SK-N-SH (cell line): ENCODE measurements around the gene CD276. TPM values are rescaled to one million over a fixed set of nuclear protein-coding genes. Genes with fewer than 3 reads are reported as not detected.

Experiments used
- CTCF ChIA-PET: fragments of 300-600, 350-600 bp; formaldehyde crosslinking; extraction: SDS; loops from one replicate; lab custom pipeline; 2021; lab: Yijun Ruan, JAX
- POLR2A ChIA-PET: fragments of 350-600 bp; sonication (Branson Sonifier 250); formaldehyde crosslinking; extraction: SDS; loops from one replicate; lab custom pipeline; 2020; ENCODE audit warnings: antibody characterized with exemption, inconsistent platforms; lab: Yijun Ruan, JAX
- DNase-seq: peaks from one replicate; pipeline ENCODE4 v3.0.0; 2012
- H2AFZ ChIP-seq: fragments of 200-600 bp; sonication (generic); 2 replicates; pipeline ENCODE4 v1.8.1; 2016; ENCODE audit warnings: antibody characterized with exemption, mild to moderate bottlenecking, low read depth
- H3F3A ChIP-seq: fragments of 200-600 bp; sonication (generic); replicated peaks from 2 replicates; pipeline ENCODE3; 2016; ENCODE audit warnings: antibody characterized with exemption, mild to moderate bottlenecking; ENCODE audit not compliant: insufficient read depth
- H3K27ac ChIP-seq, 2 experiments: fragments of 200-500 bp in 1 of 2; fragments of 200-600 bp in 1 of 2; sonication (Bioruptor generic) in 1 of 2; sonication (generic), shearing (Covaris generic) in 1 of 2; 2 replicates each; pipeline versions ENCODE4 v1.5.1 to v1.6.1; 2014 to 2016; ENCODE audit warnings: low read depth in 2 of 2, inconsistent platforms in 1 of 2, low read length in 1 of 2, mild to moderate bottlenecking in 1 of 2, mixed read lengths in 1 of 2
- H3K27me3 ChIP-seq: fragments of 200-600 bp; sonication (generic), shearing (Covaris generic); 2 replicates; pipeline ENCODE4 v1.6.1; 2016; ENCODE audit warnings: mixed run types; ENCODE audit not compliant: insufficient read depth
- H3K36me3 ChIP-seq, 2 experiments: fragments of 200-500 bp in 1 of 2; fragments of 200-600 bp in 1 of 2; sonication (Bioruptor generic) in 1 of 2; sonication (generic) in 1 of 2; replicated peaks in 1 of 2; 2 replicates each; pipeline versions ENCODE3 to v1.5.1; 2014 to 2016; ENCODE audit warnings: low read length in 1 of 2, mild to moderate bottlenecking in 1 of 2; ENCODE audit not compliant: insufficient read depth in 2 of 2, control insufficient read depth in 1 of 2
- H3K4me1 ChIP-seq, 2 experiments: fragments of 200-500 bp in 1 of 2; fragments of 200-600 bp in 1 of 2; sonication (Bioruptor generic) in 1 of 2; sonication (generic), shearing (Covaris generic) in 1 of 2; 2 replicates each; pipeline versions ENCODE4 v1.5.1 to v1.6.1; 2014 to 2016; ENCODE audit warnings: low read depth in 1 of 2, low read length in 1 of 2, mixed run types in 1 of 2; ENCODE audit not compliant: insufficient read depth in 2 of 2, control insufficient read depth in 1 of 2
- H3K4me2 ChIP-seq: fragments of 200-600 bp; sonication (generic), shearing (Covaris generic); 2 replicates; pipeline ENCODE4 v1.6.1; 2017; ENCODE audit warnings: mixed run types
- H3K4me3 ChIP-seq, 2 experiments: fragments of 200-500 bp in 1 of 2; fragments of 200-600 bp in 1 of 2; sonication (Bioruptor generic) in 1 of 2; sonication (generic), shearing (Covaris generic) in 1 of 2; 2 replicates each; pipeline versions ENCODE4 v1.5.1 to v1.8.1; 2014 to 2016; ENCODE audit warnings: low read depth in 2 of 2, inconsistent platforms in 1 of 2, low read length in 1 of 2, mild to moderate bottlenecking in 1 of 2, mixed read lengths in 1 of 2, moderate library complexity in 1 of 2
- H3K79me2 ChIP-seq: fragments of 200-600 bp; sonication (generic); 2 replicates; pipeline ENCODE4 v1.8.1; 2017; ENCODE audit warnings: mild to moderate bottlenecking; ENCODE audit not compliant: insufficient read depth
- H3K9ac ChIP-seq: fragments of 200-600 bp; sonication (generic); 2 replicates; pipeline ENCODE4 v1.6.1; 2017; ENCODE audit warnings: mixed run types
- H3K9me2 ChIP-seq: fragments of 200-600 bp; sonication (generic); 2 replicates; pipeline ENCODE4 v1.6.1; 2017; ENCODE audit warnings: mixed run types
- H3K9me3 ChIP-seq: fragments of 200-600 bp; sonication (generic); 2 replicates; pipeline ENCODE4 v1.6.1; 2017; ENCODE audit warnings: mixed run types, mild to moderate bottlenecking, moderate library complexity
- H4K20me1 ChIP-seq: fragments of 200-600 bp; sonication (generic); 2 replicates; pipeline ENCODE4 v1.6.1; 2017; ENCODE audit warnings: mild to moderate bottlenecking, mixed run types; ENCODE audit not compliant: insufficient read depth
- ELF1 ChIP-seq: IDR thresholded peaks from 2 replicates; pipeline ENCODE4 v1.4.0; 2012
- FOSL2 ChIP-seq: IDR thresholded peaks from 2 replicates; pipeline ENCODE4 v1.4.0; 2012; ENCODE audit warnings: low read depth, mild to moderate bottlenecking, moderate library complexity, borderline replicate concordance
- FOXM1 ChIP-seq: IDR thresholded peaks from 2 replicates; pipeline ENCODE4 v1.4.0; 2012; ENCODE audit warnings: low read depth, mild to moderate bottlenecking
- IRF3 ChIP-seq: fragments of 150-350 bp; IDR thresholded peaks from 2 replicates; pipeline ENCODE4 v1.6.1; 2016; ENCODE audit warnings: mild to moderate bottlenecking, low read depth, low read length
- MAX ChIP-seq: IDR thresholded peaks from 2 replicates; pipeline ENCODE4 v1.4.0; 2012; ENCODE audit warnings: low read depth
- MEF2A ChIP-seq: IDR thresholded peaks from 2 replicates; pipeline ENCODE4 v1.4.0; 2012; ENCODE audit warnings: low read depth, borderline replicate concordance
- NFIC ChIP-seq: IDR thresholded peaks from 2 replicates; pipeline ENCODE4 v1.4.0; 2012; ENCODE audit warnings: borderline replicate concordance
- RCOR1 ChIP-seq: fragments of 150-350 bp; IDR thresholded peaks from 2 replicates; pipeline ENCODE4 v1.6.1; 2017; ENCODE audit warnings: antibody characterized with exemption, low read length
- RFX5 ChIP-seq: IDR thresholded peaks from 2 replicates; pipeline ENCODE4 v1.6.1; 2012; ENCODE audit warnings: mild to moderate bottlenecking, improper control_type of control experiment, low read length
- SIN3A ChIP-seq: IDR thresholded peaks from 2 replicates; pipeline ENCODE4 v1.6.1; 2012; ENCODE audit warnings: low read depth, mild to moderate bottlenecking, low read length, moderate library complexity, borderline replicate concordance
- ZBTB33 ChIP-seq: IDR thresholded peaks from 2 replicates; pipeline ENCODE4 v1.4.0; 2012; ENCODE audit warnings: low read depth, borderline replicate concordance
- WGBS: methylation state at CpG from one replicate; pipeline ENCODE4 v1.1.6; 2017; ENCODE audit warnings: low lambda C conversion rate; 5-methylcytosine and 5-hydroxymethylcytosine counted together
- polyA plus RNA-seq, 3 experiments: library from polyadenylated mRNA; depleted of rRNA; stranded (reverse); fragments of >200 nt; gene quantifications; 2 replicates each; pipeline ENCODE4 v1.2.3, GENCODE V29; 2012
- TF ChIP-seq, protein P1 (sequence below): IDR thresholded peaks from 2 replicates; pipeline ENCODE4 v1.4.0; 2012; ENCODE audit warnings: low read depth, borderline replicate concordance
- TF ChIP-seq, protein P2 (sequence below): IDR thresholded peaks from 2 replicates; pipeline ENCODE4; 2012

CD276 gene
- polyA plus RNA-seq, 1 of the 3 experiments (the other 2 are of a cell fraction) = 86.2 TPM

GRCh38 chr15:73756390-73756789, 72.2 kb downstream of the CD276 start (continued):
- TF ChIP-seq MEF2A = no peak
- TF ChIP-seq MAX = no peak
- no peak for TF ChIP-seq RFX5
- TF ChIP-seq ELF1 = no peak

DNA sequence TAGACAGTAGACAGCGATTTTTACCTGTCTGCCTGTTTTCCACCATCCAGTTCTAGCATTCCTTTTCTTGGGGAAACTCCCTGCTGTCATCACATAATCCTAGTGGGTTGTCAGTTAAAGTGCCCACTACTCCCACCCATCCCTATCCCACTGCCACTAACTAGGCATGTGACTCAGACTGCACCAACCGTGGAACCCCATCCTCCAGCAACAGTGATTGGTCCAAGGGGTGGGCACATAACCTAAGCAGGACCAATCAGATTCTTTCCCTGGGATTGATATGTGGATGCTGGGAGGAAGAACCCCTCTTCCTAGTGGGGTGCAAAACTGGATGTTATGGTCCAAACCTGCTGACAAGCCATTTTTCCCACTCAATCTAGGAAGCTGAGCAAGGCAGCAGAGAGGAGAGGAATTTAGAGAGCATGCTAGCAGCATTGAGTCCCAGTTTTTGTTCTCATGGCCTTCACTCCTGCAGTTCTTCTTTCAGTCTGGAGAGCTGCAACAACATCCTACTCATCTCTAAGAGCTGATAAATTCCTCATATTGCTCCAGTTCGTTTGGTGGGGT, 72.8 kb downstream of the CD276 start:
- H3K36me3 ChIP-seq = no peaks in the 10 kb centered on the region
- peaks cover 23% of the 10 kb centered on the region; the same call in 1 of the 2 replicates for H3K27me3 ChIP-seq
- peaks cover 0 to 8% of the 10 kb centered on the region in 2 experiments; a peak in 2 of 4 replicates for H3K4me1 ChIP-seq
- H4K20me1 ChIP-seq = no peaks in the 10 kb centered on the region
- H3K4me3 ChIP-seq = no peak overlapping the region
- H3F3A ChIP-seq = no peaks in the 10 kb centered on the region
- H3K9me2 ChIP-seq = no peaks in the 10 kb centered on the region
- WGBS = 75% methylated on average over 3 of the region's 3 CpGs
- no peak for DNase-seq
- H3K9ac ChIP-seq = no peak overlapping the region
- H3K4me2 ChIP-seq = no peak overlapping the region
- POLR2A ChIA-PET = no interaction called here
- H3K27ac ChIP-seq = no peak overlapping the region
- CTCF ChIA-PET = interaction anchor here (0.7 to 1.3 kb wide), 3 partner anchors 52 to 152 kb away, joined by 3 read pairs; no protein-coding TSS in a partner anchor
- H3K79me2 ChIP-seq = no peaks in the 10 kb centered on the region
- TF ChIP-seq RFX5 (no peak), FOXM1 (no peak), SIN3A (no peak), ZBTB33 (no peak), RCOR1 (no peak)
- TF ChIP-seq, protein P1, sequence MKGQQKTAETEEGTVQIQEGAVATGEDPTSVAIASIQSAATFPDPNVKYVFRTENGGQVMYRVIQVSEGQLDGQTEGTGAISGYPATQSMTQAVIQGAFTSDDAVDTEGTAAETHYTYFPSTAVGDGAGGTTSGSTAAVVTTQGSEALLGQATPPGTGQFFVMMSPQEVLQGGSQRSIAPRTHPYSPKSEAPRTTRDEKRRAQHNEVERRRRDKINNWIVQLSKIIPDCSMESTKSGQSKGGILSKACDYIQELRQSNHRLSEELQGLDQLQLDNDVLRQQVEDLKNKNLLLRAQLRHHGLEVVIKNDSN = no peak
- TF ChIP-seq, protein P2, sequence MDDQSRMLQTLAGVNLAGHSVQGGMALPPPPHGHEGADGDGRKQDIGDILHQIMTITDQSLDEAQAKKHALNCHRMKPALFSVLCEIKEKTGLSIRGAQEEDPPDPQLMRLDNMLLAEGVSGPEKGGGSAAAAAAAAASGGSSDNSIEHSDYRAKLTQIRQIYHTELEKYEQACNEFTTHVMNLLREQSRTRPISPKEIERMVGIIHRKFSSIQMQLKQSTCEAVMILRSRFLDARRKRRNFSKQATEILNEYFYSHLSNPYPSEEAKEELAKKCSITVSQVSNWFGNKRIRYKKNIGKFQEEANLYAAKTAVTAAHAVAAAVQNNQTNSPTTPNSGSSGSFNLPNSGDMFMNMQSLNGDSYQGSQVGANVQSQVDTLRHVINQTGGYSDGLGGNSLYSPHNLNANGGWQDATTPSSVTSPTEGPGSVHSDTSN = no peak
- no peak overlapping the region for H2AFZ ChIP-seq
- H3K9me3 ChIP-seq = no peaks in the 10 kb centered on the region

GRCh38 chr15:73757571-73757970, 73.4 kb downstream of the CD276 start:
- Histone ChIP-seq H4K20me1 (no peaks in the 10 kb centered on the region), H3K79me2 (no peaks in the 10 kb centered on the region), H3K9me2 (no peaks in the 10 kb centered on the region), H3F3A (no peaks in the 10 kb centered on the region), H3K27me3 (peaks cover 28% of the 10 kb centered on the region), H3K4me3 (no peak overlapping the region), H3K27ac (no peak overlapping the region), H3K9me3 (no peaks in the 10 kb centered on the region), H3K36me3 (no peaks in the 10 kb centered on the region), H3K4me2 (no peak overlapping the region), H3K9ac (no peak overlapping the region), H2AFZ (no peak overlapping the region), H3K4me1 (peaks cover 0 to 8% of the 10 kb centered on the region in 2 experiments; a peak in 2 of 4 replicates)
- ChIA-PET POLR2A (no interaction called here), CTCF (interaction anchor here (0.7 to 1.4 kb wide), 6 partner anchors 12 to 151 kb away, joined by 3 read pairs; no protein-coding TSS in a partner anchor)
- DNase-seq = no peak
- TF ChIP-seq FOSL2 = no peak
- no peak for TF ChIP-seq NFIC
- TF ChIP-seq MEF2A = no peak
- TF ChIP-seq IRF3 = no peak
